ENCODE data around the gene C2CD4D. TPM values are rescaled to one million over a fixed set of nuclear protein-coding genes. Genes with fewer than 3 reads are reported as not detected.

C2CD4D gene
- total and polyA plus RNA-seq, 9 donors: 0.04 to 1.0 (median 0.12) TPM; not detected in 4

- H3K27me3 ChIP-seq: no peaks in the 10 kb centered on the region
- TF ChIP-seq POLR2A (IDR thresholded peaks at IDR 0.05): no peak
- TF ChIP-seq, protein P1, sequence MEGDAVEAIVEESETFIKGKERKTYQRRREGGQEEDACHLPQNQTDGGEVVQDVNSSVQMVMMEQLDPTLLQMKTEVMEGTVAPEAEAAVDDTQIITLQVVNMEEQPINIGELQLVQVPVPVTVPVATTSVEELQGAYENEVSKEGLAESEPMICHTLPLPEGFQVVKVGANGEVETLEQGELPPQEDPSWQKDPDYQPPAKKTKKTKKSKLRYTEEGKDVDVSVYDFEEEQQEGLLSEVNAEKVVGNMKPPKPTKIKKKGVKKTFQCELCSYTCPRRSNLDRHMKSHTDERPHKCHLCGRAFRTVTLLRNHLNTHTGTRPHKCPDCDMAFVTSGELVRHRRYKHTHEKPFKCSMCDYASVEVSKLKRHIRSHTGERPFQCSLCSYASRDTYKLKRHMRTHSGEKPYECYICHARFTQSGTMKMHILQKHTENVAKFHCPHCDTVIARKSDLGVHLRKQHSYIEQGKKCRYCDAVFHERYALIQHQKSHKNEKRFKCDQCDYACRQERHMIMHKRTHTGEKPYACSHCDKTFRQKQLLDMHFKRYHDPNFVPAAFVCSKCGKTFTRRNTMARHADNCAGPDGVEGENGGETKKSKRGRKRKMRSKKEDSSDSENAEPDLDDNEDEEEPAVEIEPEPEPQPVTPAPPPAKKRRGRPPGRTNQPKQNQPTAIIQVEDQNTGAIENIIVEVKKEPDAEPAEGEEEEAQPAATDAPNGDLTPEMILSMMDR (IDR thresholded peaks at IDR 0.05): no peak
- no peak for TF ChIP-seq EP300 (IDR thresholded peaks at IDR 0.05)
- H3K36me3 ChIP-seq: no peaks in the 10 kb centered on the region
- WGBS, 3 donors: 56 to 74% (median 57%) methylated on average over 5 of the region's 5 CpGs
- no peak for DNase-seq
- no peak overlapping the region for H3K4me3 ChIP-seq
- no peaks in the 10 kb centered on the region for H3K4me1 ChIP-seq (ENCODE audit: insufficient read depth)
- H3K9me3 ChIP-seq: no peaks in the 10 kb centered on the region
- intact Hi-C loops (cut with DNase I): no loop called here
- no peak overlapping the region for H3K27ac ChIP-seq
These were observed 31.8 kb upstream of the C2CD4D start for GRCh38 chr1:151871284-151872030.

GRCh38 chr1:151868486-151868885, 28.9 kb upstream of the C2CD4D start:
- intact Hi-C loops (cut with DNase I): no loop called here
- H3K27me3 ChIP-seq: no peaks in the 10 kb centered on the region
- no peak overlapping the region for H3K27ac ChIP-seq
- no peaks in the 10 kb centered on the region for H3K9me3 ChIP-seq
- WGBS, 3 donors: 15 to 18% (median 18%) methylated on average over 3 of the region's 3 CpGs
- H3K36me3 ChIP-seq: no peaks in the 10 kb centered on the region
- no peak overlapping the region for H3K4me3 ChIP-seq
- H3K4me1 ChIP-seq (ENCODE audit: insufficient read depth): no peaks in the 10 kb centered on the region
- TF ChIP-seq POLR2A (IDR thresholded peaks at IDR 0.05) (no peak), EP300 (IDR thresholded peaks at IDR 0.05) (no peak)
- TF ChIP-seq, protein P1 (IDR thresholded peaks at IDR 0.05): no peak
- no peak for DNase-seq

- TF ChIP-seq EP300 (IDR thresholded peaks at IDR 0.05) (no peak), POLR2A (IDR thresholded peaks at IDR 0.05) (no peak)
- TF ChIP-seq, protein P1 (IDR thresholded peaks at IDR 0.05): no peak
- no peaks in the 10 kb centered on the region for H3K36me3 ChIP-seq
- H3K4me1 ChIP-seq (ENCODE audit: insufficient read depth): no peaks in the 10 kb centered on the region
- H3K4me3 ChIP-seq: no peak overlapping the region
- WGBS, 3 donors: 66 to 76% (median 73%) methylated on average over 7 of the region's 7 CpGs
- intact Hi-C loops (cut with DNase I): no loop called here
- H3K27me3 ChIP-seq: no peaks in the 10 kb centered on the region
- DNase-seq: no peak
- H3K9me3 ChIP-seq: no peaks in the 10 kb centered on the region
- no peak overlapping the region for H3K27ac ChIP-seq
These were observed 28.3 kb upstream of the C2CD4D start for GRCh38 chr1:151867765-151868411.

DNA sequence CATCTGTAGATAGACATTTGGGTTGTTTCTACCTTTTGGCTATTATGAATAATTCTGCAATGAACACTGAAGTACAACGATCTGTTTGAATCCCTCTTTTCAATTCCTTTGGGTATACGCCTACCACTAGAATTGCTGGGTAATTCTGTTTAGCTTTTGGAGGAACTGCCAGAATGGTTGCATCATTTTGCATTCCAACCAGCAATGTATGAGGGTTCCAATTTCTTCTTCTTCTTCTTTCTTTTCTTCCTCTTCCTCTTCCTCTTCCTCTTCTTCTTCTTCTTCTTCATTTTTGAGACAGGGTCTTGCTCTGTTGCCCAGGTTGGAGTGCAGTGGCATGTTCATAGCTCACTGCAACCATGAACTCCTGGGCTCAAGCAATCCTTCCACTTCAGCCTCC, 27.7 kb upstream of the C2CD4D start:
- no peaks in the 10 kb centered on the region for H3K4me1 ChIP-seq (ENCODE audit: insufficient read depth)
- intact Hi-C loops (cut with DNase I): no loop called here
- WGBS, 3 donors: 74 to 81% (median 78%) methylated on average over 2 of the region's 2 CpGs
- no peaks in the 10 kb centered on the region for H3K9me3 ChIP-seq
- H3K27ac ChIP-seq: no peak overlapping the region
- TF ChIP-seq, protein P1 (IDR thresholded peaks at IDR 0.05): no peak
- TF ChIP-seq EP300 (IDR thresholded peaks at IDR 0.05): no peak
- no peak for TF ChIP-seq POLR2A (IDR thresholded peaks at IDR 0.05)
- no peak overlapping the region for H3K4me3 ChIP-seq
- no peak for DNase-seq
- no peaks in the 10 kb centered on the region for H3K27me3 ChIP-seq
- no peaks in the 10 kb centered on the region for H3K36me3 ChIP-seq
